AG04450 (cell line): ENCODE data around the gene PPY. TPM values are rescaled to one million over a fixed set of nuclear protein-coding genes. Genes with fewer than 3 reads are reported as not detected.
"Not testable (repeated sequence)": the region's sequence is repeated elsewhere in the genome, so short reads cannot be mapped to it uniquely, and the experiment has no call there.

ENCODE experiments used
- CTCF ChIA-PET: fragments of 300-600, 350-600 bp; formaldehyde crosslinking; extraction: SDS; loops from one replicate; lab custom pipeline; 2022; ENCODE audit warnings: antibody characterized with exemption, inconsistent platforms; lab: Charles Lee
- POLR2A ChIA-PET: fragments of 350-600 bp; formaldehyde crosslinking; extraction: SDS; loops from one replicate; lab custom pipeline; 2021; ENCODE audit warnings: antibody characterized with exemption, inconsistent platforms; lab: Yijun Ruan, JAX
- DNase-seq: peaks from one replicate; pipeline ENCODE4 v3.0.0-alpha.2; 2011; ENCODE audit warnings: low read depth, low spot score
- H3K27ac ChIP-seq: one replicate; pipeline ENCODE4 v1.5.1; 2012; ENCODE audit warnings: low read depth, low read length, control low read depth
- H3K27me3 ChIP-seq: one replicate; pipeline ENCODE4 v1.6.0; 2012; ENCODE audit warnings: low read length; ENCODE audit not compliant: control insufficient read depth, insufficient read depth
- H3K4me3 ChIP-seq: 2 replicates; pipeline ENCODE4 v1.5.1; 2011; ENCODE audit warnings: mild to moderate bottlenecking, low read depth, low read length, control low read depth
- H3K9me3 ChIP-seq: 2 replicates; pipeline ENCODE4 v1.5.1; 2012; ENCODE audit warnings: low read length; ENCODE audit not compliant: control insufficient read depth, insufficient read depth
- polyA plus RNA-seq: library from polyadenylated mRNA; depleted of rRNA; stranded (reverse); fragments of >200 nt; gene quantifications from 2 replicates; pipeline ENCODE4 v1.2.3, GENCODE V29; 2011
- TF ChIP-seq, protein P1 (sequence below): IDR thresholded peaks from 2 replicates; pipeline ENCODE4 v1.5.1; 2011; ENCODE audit warnings: low read depth, low read length, control low read depth, inconsistent platforms

Gene PPY
- polyA plus RNA-seq, 1 experiment = not detected

DNA sequence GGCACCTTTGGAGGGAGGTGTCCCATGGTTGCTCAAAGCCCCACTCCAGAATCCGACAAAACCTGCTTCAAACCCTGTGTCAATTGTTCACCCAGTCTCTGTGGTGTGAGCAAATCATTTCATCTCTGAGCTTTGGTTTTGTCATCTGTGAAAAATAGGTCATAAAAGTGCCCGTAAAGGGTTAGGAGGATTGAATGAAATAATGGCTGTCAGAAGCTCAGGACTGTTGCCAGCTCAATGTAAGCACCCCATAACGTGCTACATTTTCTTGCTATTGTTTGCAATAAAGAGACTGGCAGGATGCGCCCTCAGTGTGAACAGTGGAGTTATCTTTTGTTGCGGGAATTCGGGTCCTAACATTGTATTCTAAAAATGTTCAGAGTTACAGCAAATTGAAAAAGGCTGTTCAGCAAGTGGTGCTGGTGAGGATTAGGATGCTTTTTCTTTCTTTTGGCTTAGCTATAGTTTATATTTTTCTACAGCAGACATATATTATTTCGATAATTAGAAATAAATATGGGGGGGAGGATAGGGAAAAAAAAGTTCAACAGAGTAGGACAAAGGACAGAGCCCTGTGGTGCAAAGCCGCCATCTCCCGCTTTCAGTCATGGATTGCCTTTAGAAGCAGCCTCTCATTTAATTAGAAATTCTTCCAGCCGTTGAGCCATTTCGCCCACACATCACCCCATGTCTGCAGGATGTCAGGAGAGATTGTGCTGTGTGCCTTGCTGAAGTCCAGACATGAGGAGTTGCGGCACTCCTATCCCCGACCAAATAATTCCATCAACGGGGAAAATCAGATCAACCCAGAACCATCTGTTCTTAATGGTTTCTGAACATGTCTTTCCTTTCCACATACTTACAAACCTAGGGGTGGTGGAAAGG is 32.3 kb upstream of the PPY start:
- POLR2A ChIA-PET = no interaction called here
- Histone ChIP-seq H3K27me3 (peaks cover 31% of the 10 kb centered on the region), H3K9me3 (no peaks in the 10 kb centered on the region), H3K27ac (no peak overlapping the region), H3K4me3 (no peak overlapping the region)
- CTCF ChIA-PET = interaction anchor here (0.7 to 1.1 kb wide), 2 partner anchors 30 to 77 kb away, joined by 3 to 4 read pairs; no protein-coding TSS in a partner anchor
- TF ChIP-seq, protein P1, sequence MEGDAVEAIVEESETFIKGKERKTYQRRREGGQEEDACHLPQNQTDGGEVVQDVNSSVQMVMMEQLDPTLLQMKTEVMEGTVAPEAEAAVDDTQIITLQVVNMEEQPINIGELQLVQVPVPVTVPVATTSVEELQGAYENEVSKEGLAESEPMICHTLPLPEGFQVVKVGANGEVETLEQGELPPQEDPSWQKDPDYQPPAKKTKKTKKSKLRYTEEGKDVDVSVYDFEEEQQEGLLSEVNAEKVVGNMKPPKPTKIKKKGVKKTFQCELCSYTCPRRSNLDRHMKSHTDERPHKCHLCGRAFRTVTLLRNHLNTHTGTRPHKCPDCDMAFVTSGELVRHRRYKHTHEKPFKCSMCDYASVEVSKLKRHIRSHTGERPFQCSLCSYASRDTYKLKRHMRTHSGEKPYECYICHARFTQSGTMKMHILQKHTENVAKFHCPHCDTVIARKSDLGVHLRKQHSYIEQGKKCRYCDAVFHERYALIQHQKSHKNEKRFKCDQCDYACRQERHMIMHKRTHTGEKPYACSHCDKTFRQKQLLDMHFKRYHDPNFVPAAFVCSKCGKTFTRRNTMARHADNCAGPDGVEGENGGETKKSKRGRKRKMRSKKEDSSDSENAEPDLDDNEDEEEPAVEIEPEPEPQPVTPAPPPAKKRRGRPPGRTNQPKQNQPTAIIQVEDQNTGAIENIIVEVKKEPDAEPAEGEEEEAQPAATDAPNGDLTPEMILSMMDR = no peak
- no peak for DNase-seq

DNA sequence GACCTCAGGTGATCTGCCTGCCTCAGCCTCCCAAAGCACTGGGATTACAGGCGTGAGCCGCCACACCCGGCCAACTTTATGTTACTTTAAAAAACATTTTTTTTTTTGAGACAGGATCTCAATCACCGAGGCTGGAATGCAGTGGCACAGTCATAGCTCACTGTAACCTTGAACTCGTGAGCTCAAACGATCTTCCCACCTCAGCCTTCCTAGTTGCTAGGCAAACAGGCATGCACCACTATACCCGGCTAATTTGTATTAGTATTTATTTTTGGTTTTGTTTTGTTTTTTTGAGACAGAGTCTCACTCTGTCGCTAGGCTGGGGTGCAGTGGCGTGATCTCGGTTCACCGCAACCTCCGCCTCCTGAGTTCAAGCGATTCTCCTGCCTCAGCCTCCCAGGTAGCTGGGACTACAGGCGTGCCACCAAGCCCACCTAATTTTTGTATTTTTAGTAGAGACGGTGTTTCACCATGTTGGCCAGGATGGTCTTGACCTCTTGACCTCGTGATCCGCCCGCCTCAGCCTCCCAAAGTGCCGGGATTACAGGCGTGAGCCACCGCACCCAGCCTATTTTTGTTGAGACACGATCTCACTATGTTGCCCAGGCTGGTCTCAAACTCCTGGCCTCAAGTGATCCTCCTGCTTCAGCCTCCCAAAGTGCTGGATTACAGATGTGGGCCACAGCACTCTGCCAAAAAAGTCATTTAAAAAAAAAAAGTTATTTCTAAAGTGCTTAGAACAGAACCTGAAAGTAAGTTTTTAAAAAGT is 30.4 kb upstream of the PPY start:
- POLR2A ChIA-PET = not testable (repeated sequence)
- CTCF ChIA-PET = interaction anchor here (0.7 to 2.3 kb wide), 3 partner anchors 22 to 207 kb away, joined by 3 to 13 read pairs (median 3); partner anchors contain the start of gene PPY

DNA sequence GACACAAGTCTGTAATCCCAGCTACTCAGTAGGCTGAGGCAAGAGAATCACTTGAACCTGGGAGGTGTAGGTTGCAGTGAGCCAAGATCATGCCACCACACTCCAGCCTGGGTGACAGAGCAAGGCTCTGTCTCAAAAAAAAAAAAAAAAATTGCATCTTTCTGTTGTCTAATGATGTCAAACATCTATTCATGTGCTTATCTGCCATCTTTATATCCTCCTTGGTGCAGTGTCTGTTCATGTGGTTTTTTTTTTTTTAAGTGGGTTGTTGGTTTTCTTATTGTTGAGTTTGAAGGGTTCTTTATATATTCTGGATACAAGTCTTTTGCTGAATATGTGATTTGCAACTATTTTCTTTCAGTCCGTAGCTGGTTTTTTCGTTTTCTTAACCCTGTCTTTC is 29.2 kb upstream of the PPY start:
- H3K27ac ChIP-seq, H3K4me3 ChIP-seq, POLR2A ChIA-PET, DNase-seq, H3K9me3 ChIP-seq: not testable (repeated sequence)
- H3K27me3 ChIP-seq = peaks cover 21% of the 10 kb centered on the region
- CTCF ChIA-PET = interaction anchor here (0.5 to 2.3 kb wide), 6 partner anchors 8 to 205 kb away, joined by 3 to 13 read pairs (median 3); partner anchors contain the start of gene PPY

More for the DNA sequence above, 30.4 kb upstream of the PPY start:
- H3K27me3 ChIP-seq = peaks cover 19% of the 10 kb centered on the region
- DNase-seq, H3K4me3 ChIP-seq, H3K27ac ChIP-seq, H3K9me3 ChIP-seq: not testable (repeated sequence)

DNA sequence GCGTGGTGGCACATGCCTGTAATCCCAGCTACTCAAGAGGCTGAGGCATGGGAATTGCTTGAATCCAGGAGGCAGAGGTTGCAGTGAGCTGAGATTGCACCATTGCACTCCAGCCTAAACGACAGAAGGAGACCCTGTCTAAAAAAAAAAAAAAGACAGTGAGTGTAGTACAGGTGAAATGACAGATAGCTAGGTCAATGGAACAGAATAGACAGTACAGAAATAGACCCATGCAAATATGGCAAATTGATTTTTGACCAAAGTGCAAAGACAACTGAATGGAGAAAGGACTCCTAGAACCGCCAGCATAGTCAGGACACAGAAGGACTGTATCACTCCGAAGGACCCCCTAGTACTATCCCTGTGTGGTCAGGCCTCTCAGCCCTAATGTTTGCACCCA is 28.1 kb upstream of the PPY start:
- H3K27me3 ChIP-seq = peaks cover 25% of the 10 kb centered on the region
- CTCF ChIA-PET = interaction anchor here (0.6 to 0.7 kb wide), 2 partner anchors 27 to 30 kb away, joined by 4 to 5 read pairs; partner anchors contain the start of gene PPY

DNA sequence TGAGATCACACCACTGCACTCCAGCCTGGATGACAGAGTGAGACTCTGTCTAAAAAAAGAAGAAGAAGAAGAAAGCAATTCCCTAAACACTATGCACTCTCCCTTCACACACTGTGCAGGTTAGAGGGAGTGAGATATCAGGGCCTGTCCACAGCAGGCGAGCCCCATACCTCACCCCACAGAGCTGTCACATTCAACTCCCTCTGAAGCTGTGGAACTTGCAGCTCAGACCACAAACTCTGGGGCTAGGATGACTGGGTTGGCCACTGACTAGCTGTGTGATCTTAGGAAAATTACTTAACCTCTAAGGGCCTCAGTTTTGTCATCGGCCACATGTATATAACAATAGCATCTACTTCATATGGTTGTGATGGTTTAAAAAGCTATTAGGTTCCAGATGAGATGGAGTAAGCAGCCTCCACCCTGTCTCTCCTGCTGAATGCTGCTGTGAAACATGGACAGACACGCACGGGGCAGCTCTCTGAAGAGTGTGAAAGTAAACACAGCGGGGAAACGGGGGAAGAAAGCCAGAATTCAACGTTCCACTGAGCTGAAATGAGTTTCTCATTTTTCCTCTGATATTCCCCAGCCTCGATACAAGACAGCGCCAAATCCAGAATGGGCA is 25.1 kb upstream of the PPY start:
- DNase-seq = no peak
- Histone ChIP-seq H3K4me3 (peak overlapping the region; percentile 27), H3K27me3 (peaks cover 25% of the 10 kb centered on the region), H3K9me3 (no peaks in the 10 kb centered on the region), H3K27ac (no peak overlapping the region)
- TF ChIP-seq, protein P1 = no peak
- ChIA-PET POLR2A (no interaction called here), CTCF (interaction anchor here (0.6 to 1.3 kb wide), 3 partner anchors 24 to 89 kb away, joined by 3 to 8 read pairs (median 3); no protein-coding TSS in a partner anchor)

More for the DNA sequence above, 28.1 kb upstream of the PPY start:
- Histone ChIP-seq H3K9me3 (no peaks in the 10 kb centered on the region), H3K4me3 (no peak overlapping the region), H3K27ac (no peak overlapping the region)
- no peak for DNase-seq
- TF ChIP-seq, protein P1 = no peak
- POLR2A ChIA-PET = interaction anchor here (0.6 to 0.8 kb wide), 2 partner anchors 45 to 443 kb away, joined by 5 to 7 read pairs; no protein-coding TSS in a partner anchor
